IPS DF 4.7 (cell line): ENCODE measurements around the gene PPFIBP1.
A peak's percentile ranks its signal among the peaks of the same experiment; 100 is the strongest.
"Not testable (repeated sequence)": the region's sequence is repeated elsewhere in the genome, so short reads cannot be mapped to it uniquely, and the experiment has no call there.

Source experiments
- DNase-seq: peaks from one replicate; pipeline ENCODE4 v3.0.0-alpha.2; 2013; ENCODE audit warnings: low spot score; ENCODE audit errors: extremely low read depth

PPFIBP1 gene

GRCh38 chr12:27623645-27624044 is 99.6 kb downstream of the PPFIBP1 start:
- no peak for DNase-seq

- DNase-seq: no peak
Measured at GRCh38 chr12:27624586-27624985, 100.6 kb downstream of the PPFIBP1 start.

- no peak for DNase-seq
Measured at GRCh38 chr12:27627123-27627852, 103.3 kb downstream of the PPFIBP1 start.

DNA sequence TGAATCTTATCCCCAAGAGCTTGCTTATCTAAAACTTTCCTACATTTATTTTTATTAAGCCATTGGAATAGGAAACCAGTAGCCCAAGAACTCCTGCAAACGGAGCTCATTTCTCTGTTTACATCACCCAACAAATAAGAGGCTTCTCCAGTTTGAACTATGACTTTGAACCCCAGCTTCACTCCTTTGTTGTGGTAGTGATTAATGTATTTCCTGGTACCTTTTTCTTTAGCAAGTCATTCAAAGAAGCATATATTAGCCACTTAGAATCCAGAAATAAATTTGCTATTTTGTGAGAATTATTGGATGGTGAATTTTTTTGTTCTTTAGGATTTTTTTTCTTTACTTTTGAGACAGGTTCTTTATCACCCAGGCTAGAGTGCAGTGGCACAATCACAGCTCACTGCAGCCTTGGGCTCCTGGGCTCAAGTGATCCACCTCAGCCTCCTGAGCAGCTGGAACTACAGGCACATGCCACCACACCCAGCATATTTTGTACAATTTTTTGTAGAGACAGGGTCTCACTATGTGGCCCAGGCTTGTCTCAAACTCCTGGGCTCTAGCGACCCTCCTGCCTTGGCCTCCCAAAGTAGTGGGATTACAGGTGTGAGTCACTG is 104.0 kb downstream of the PPFIBP1 start:
- DNase-seq: not testable (repeated sequence)

- not testable (repeated sequence) for DNase-seq
Measured at GRCh38 chr12:27630219-27630618, 106.2 kb downstream of the PPFIBP1 start.

- DNase-seq: no peak
Measured at GRCh38 chr12:27631365-27631764, 107.4 kb downstream of the PPFIBP1 start.

DNA sequence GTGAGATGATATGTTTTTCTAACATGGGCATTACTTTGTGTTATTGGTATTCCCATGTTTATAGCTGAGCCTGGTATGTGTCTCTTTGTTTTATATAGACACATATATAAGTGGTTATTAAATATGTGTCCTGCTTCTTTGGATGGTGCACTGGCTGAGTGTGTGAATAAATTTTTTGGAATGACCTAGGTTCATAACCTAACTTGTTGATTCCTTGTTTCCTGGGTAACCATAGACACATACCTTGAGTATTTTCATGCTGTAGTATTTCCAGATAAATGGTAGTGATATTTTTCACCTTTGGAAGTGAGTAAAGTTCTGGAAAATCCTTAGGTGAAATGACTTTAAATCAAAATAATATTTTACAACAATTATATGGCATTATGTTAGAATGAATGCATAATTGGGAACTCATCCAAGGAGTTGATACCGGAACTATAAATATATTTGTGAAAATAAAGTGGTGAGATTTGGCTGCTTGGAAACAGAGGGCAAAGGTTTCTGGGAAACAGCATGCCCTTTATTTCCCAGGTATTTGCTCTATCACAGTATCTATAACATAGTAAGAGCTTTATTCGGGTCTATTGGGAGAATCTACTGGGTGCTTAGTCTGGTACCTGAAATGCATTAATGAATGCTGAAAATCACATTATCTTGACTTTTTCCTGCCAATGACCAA is 107.9 kb downstream of the PPFIBP1 start:
- DNase-seq: no peak

DNA sequence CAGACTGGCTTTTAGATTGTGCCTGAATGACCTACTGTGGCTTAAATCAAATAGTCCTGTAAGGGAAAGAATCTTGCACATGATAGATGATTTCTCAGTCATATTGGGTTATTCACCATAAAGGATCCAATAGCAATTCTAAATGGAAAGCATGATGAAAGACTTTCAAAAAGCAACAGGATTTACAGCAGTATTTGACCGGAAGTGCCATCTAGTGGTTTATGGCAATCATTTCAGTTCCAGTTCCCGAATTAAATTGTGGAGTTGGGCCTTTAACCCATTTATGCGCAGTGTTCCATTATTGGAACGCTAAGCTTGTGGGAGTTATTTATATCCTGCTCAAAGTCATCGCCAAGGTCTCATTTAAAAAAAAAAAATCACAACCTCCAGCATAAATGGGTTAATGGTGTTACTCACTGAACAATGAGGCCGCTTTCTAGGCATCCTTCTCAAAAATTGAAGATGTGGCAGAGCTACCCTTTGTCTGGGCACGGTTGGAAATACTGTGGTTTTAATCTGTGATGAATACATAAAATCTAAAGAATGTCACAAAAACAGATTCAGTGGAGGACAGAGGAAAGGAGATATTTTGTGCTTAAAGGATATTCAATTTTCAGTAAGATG is 111.5 kb downstream of the PPFIBP1 start:
- DNase-seq: peak; percentile 7

DNA sequence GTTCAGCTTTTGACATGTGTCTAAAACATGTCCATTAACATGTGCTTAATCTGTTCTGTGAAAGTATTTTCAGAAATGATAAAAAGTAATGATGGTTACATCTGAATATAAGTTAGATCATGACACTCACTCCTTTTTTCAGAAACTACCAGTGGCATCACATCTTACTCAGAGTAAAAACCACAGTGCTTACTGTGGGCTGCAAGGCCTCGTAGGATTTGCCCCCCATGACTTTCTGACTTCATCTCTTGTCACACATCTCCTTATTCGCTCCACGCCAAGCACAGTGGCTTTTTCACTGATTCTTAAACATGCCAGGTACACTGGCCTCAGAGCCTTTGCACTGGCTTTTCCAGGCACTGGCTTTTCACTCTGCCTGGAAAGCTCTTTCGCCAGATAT is 112.6 kb downstream of the PPFIBP1 start:
- DNase-seq: not testable (repeated sequence)

- no peak for DNase-seq
Measured at GRCh38 chr12:27637524-27637923, 113.5 kb downstream of the PPFIBP1 start.

GRCh38 chr12:27639265-27639664 is 115.3 kb downstream of the PPFIBP1 start:
- no peak for DNase-seq

DNA sequence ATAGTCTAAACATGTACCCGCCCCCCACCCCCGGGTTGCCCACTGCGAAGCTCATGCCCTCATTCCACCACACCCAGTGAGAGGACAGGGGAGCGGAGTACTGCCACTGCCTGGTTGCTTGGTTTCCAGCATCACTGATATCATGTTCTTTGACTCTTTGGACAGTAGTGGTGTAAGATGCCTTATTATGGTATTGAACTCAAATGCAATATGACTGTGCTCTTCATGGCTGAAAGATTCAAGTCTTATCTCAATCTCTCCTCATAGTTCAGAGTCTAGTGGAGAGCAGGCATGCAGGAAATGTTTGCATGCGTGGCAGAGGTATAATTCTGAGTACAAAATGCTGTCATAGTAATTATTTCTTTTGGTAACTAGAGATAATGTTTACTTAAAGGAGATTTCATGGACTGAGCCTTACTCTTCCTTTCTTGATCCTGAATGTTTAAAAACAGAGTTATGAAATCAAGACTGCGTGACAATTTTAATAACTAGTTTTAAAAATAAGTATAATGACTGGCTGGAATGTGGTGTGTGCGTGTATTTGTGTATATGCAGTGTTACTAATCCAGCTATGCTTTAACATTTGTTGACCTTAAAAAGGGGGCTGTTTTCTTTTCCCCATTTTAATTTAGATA is 116.7 kb downstream of the PPFIBP1 start:
- not testable (repeated sequence) for DNase-seq

DNA sequence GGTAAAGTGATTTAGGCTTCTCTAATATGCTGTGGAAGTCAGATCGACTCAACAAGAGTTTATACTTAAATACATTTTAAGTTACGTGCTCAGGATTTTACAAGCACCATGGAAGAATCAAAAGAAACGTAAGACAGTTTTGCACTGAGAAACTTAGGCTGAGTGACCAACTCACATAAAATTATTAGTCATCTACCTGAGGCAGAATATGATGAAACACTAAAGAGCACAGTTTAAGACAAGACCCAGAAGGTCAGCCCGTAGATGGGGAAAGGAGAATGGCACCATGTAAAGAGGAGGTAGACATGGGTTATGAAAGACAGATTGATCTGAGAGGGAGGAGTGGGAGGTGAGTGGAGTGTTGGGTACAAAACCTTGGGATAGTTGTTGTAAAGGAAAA is 118.4 kb downstream of the PPFIBP1 start:
- not testable (repeated sequence) for DNase-seq

DNA sequence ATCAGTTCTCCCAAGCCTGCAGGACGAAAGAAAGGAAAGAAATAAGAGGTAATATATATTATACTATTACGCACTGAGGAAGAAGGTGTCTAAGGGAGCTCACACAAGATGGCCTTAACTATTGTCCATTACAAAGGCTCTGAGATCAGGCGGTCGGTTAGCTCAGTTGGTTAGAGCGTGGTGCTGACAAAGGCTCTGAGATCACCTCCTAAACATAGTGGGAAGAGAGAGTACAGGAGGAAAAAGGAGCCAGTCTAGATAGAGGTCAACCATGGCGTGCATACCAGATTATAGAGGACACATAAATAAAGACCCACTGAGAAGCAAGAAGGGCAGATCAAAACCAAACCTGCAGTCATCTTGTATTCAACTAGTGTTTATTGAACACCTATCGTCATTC is 118.9 kb downstream of the PPFIBP1 start:
- not testable (repeated sequence) for DNase-seq

DNA sequence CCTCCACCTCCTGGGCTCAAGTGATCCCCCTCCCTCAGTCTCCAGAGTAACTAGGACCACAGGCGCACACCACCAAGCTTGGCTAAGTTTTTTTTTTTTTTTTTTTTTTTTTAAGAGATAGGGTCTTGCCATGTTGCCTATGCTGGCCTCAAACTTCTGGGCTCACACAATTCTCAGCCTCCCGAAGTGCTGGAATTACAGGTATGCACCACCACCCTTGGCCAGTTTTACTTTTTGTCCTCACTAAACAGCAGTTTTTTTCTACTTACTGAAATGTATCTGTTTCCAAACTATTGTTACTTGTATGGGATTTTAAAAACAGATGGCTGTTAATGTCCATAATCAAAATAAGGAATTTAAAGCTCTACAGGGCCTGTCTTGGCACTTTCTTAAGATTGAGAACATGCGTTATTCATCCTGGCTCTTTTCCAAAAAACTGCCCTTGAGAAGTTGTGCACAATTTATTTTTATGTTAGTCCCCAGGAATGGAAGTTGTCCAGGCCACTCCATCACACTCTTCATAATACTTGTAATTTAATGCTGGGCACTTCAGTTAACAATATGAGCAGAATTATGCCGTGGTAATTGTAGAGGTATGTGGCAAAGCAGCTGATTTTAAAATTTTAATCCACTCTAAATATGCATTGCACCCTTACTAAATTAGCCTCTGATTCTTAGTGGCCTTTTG is 120.3 kb downstream of the PPFIBP1 start:
- no peak for DNase-seq

GRCh38 chr12:27645671-27646070 is 121.7 kb downstream of the PPFIBP1 start:
- no peak for DNase-seq

DNA sequence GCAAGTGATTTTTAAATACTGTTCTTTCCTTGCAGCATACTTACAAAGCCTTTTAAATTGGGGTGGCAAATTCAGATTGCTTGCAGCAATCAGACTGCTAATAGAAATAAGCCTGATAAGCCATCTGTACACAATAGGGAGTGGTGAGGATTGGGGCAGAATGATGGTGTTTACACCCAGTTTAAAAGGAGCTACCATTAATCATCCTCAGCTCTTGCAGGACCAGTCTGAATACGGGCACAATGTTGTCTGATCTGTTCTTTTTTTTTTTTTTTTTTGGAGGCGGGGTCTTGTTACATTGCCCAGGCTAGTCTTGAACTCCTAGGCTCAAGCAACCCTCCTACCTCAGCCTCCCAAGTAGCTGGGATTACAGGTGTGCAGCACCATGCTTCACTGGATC is 122.1 kb downstream of the PPFIBP1 start:
- no peak for DNase-seq

- no peak for DNase-seq
Measured at GRCh38 chr12:27650011-27650410, 126.0 kb downstream of the PPFIBP1 start.

GRCh38 chr12:27651201-27651600 is 127.2 kb downstream of the PPFIBP1 start:
- DNase-seq: no peak

DNA sequence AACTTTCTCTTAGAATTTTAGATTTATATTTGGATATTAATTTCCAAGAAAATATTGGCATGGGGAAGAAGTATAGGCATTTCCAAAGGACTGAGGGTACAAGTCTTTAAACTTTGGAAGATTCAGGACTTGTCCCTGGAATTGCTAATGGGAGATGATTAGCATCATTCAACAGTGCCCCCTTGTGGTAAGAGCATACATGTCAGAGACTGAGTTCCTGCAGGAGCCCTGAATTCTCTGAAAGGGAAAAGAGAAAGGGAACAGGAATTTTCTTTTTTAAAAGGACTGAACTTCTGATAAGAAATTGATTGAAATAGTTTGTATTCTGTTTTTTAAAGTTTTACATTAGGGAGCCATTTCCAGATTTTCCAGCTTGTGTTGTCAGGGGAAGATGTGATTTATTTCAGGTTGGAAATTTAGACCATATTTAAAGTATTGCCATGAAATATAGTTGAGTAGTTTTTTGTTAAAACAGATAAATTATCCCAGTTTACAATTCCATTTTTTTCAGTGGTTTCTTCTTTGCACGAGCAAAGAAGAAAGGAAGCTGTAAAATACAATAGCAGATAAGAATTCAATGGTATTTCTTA is 128.3 kb downstream of the PPFIBP1 start:
- DNase-seq: peak; percentile 75

DNA sequence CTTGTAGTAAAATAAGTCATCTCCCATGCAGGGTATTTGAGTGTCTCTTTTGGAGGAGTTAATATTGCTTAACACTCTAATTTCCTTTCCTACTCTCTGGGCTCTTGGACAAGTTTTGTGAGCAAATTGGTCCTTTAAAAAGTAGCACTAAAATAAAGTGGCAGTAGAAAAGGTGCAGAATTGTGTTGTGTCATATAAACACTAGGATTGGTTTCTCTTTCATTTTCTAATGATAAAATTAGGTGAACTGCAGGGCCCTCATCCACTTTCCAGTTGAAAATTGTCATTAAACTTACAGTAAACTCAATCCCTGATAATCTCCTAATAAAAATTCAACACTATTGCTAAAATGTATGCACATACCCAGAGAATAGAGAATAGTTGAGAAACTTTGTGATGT is 129.7 kb downstream of the PPFIBP1 start:
- no peak for DNase-seq
